ENCODE data around the gene ARHGAP15.

Gene ARHGAP15

DNA sequence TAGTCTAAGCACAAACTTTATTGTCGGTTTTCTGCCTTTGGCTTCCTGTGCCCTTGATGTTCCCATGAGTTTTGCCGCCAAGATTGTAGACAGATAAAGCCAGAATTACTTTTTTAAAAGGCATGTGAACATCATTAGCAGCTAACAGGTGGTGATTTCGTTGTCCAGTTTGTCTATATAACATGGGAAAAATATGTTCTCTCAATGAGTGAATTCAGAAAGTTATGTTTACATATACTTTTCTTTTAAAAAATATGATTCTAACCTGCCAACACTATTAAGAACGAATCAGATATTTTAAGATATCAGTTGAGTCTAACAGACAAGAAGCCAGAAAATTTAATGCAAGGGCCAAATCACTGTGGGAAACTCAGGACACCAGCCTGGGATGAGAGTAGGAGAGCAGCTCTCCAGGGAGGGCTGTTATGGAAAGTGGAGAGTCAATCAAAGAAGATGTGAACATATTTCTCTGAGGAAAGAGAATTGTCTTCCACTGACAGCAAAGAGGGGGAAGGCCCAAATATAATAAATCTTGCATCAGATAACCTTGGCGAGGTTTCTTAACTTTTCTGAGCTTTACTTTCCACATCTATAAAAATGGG lies 311.3 kb downstream of the ARHGAP15 start:
- no peak overlapping the region for H3K27ac ChIP-seq (ENCODE audit: low read depth, low read length)
- no peaks in the 10 kb centered on the region for H3K4me1 ChIP-seq (ENCODE audit: control insufficient read depth, insufficient read depth, low read length)
- H3K4me3 ChIP-seq (ENCODE audit: low read length) = no peak overlapping the region
- H3K9ac ChIP-seq (ENCODE audit: low read length) = no peak overlapping the region
- no peaks in the 10 kb centered on the region for H3K27me3 ChIP-seq (ENCODE audit: control insufficient read depth, insufficient read depth, low read length)
- H3K36me3 ChIP-seq (ENCODE audit: control insufficient read depth, insufficient read depth, low read length) = no peaks in the 10 kb centered on the region

- no peaks in the 10 kb centered on the region for H3K4me1 ChIP-seq (ENCODE audit: control insufficient read depth, insufficient read depth, low read length)
- H3K36me3 ChIP-seq (ENCODE audit: control insufficient read depth, insufficient read depth, low read length) = no peaks in the 10 kb centered on the region
- no peak overlapping the region for H3K4me3 ChIP-seq (ENCODE audit: low read length)
- no peak overlapping the region for H3K27ac ChIP-seq (ENCODE audit: low read depth, low read length)
- no peak overlapping the region for H3K9ac ChIP-seq (ENCODE audit: low read length)
- H3K27me3 ChIP-seq (ENCODE audit: control insufficient read depth, insufficient read depth, low read length) = no peaks in the 10 kb centered on the region
Measured at GRCh38 chr2:143442193-143442592, 313.0 kb downstream of the ARHGAP15 start.

- H3K9ac ChIP-seq (ENCODE audit: low read length) = no peak overlapping the region
- no peaks in the 10 kb centered on the region for H3K4me1 ChIP-seq (ENCODE audit: control insufficient read depth, insufficient read depth, low read length)
Measured at GRCh38 chr2:143451642-143452281, 322.5 kb downstream of the ARHGAP15 start.

DNA sequence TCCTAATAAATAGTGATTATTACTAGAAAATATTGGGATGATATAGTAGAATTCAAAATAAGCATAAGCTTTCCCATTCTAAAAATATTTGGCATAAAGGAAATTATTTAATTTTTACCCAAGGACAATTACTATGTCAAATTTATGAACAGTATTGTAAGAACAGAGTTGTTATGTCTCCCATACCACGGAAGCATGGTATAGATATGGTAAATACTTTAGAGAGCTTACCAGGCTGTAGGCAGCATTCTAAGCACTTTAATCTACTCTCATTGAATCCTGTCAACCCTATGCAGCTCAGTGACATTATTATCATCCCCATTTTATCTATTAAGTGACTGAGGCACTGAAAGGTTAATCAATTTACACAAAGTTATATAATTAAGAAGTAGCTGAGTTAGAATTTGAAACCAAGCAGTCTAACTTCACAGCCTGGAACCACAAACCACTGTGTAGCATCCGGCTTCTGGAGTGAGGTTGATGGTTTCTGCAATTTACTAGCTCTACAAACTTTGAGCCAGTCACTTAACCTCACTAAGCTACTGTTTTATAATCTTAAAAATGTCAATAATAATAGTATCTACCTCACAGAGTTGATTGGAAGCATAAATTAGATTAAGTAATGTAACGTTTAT lies 323.7 kb downstream of the ARHGAP15 start:
- H3K9ac ChIP-seq (ENCODE audit: low read length) = no peak overlapping the region
- H3K4me1 ChIP-seq (ENCODE audit: control insufficient read depth, insufficient read depth, low read length) = no peaks in the 10 kb centered on the region
- no peak overlapping the region for H3K4me3 ChIP-seq (ENCODE audit: low read length)
- no peak overlapping the region for H3K27ac ChIP-seq (ENCODE audit: low read depth, low read length)
- H3K27me3 ChIP-seq (ENCODE audit: control insufficient read depth, insufficient read depth, low read length) = no peaks in the 10 kb centered on the region
- H3K36me3 ChIP-seq (ENCODE audit: control insufficient read depth, insufficient read depth, low read length) = no peaks in the 10 kb centered on the region

More at GRCh38 chr2:143451642-143452281, 322.5 kb downstream of the ARHGAP15 start:
- Histone ChIP-seq H3K27me3 (ENCODE audit: control insufficient read depth, insufficient read depth, low read length) (no peaks in the 10 kb centered on the region), H3K27ac (ENCODE audit: low read depth, low read length) (no peak overlapping the region), H3K4me3 (ENCODE audit: low read length) (no peak overlapping the region), H3K36me3 (ENCODE audit: control insufficient read depth, insufficient read depth, low read length) (no peaks in the 10 kb centered on the region)

- H3K36me3 ChIP-seq (ENCODE audit: control insufficient read depth, insufficient read depth, low read length) = no peaks in the 10 kb centered on the region
- no peak overlapping the region for H3K27ac ChIP-seq (ENCODE audit: low read depth, low read length)
- no peak overlapping the region for H3K4me3 ChIP-seq (ENCODE audit: low read length)
- no peaks in the 10 kb centered on the region for H3K27me3 ChIP-seq (ENCODE audit: control insufficient read depth, insufficient read depth, low read length)
- no peak overlapping the region for H3K9ac ChIP-seq (ENCODE audit: low read length)
- no peaks in the 10 kb centered on the region for H3K4me1 ChIP-seq (ENCODE audit: control insufficient read depth, insufficient read depth, low read length)
Measured at GRCh38 chr2:143453981-143454511, 324.8 kb downstream of the ARHGAP15 start.

DNA sequence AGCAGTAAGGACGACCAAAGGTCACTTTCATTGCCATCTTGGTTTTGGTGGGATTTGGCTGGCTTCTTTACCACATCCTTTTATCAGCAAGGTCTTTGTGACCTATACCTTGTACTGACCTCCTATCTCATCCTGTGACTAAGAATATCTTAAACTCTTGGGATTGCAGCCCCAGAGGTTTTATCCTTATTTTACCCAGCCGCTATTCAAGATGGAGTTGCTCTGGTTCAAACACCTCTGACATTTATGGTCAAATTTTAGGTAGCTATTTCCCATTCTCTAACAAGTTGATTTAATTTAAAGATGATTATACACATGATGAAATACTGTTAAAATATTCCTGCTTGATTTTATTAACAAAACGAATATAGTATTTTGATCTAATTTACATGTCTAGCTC lies 326.1 kb downstream of the ARHGAP15 start:
- no peak overlapping the region for H3K9ac ChIP-seq (ENCODE audit: low read length)
- H3K27ac ChIP-seq (ENCODE audit: low read depth, low read length) = no peak overlapping the region
- no peaks in the 10 kb centered on the region for H3K27me3 ChIP-seq (ENCODE audit: control insufficient read depth, insufficient read depth, low read length)
- no peaks in the 10 kb centered on the region for H3K4me1 ChIP-seq (ENCODE audit: control insufficient read depth, insufficient read depth, low read length)
- H3K36me3 ChIP-seq (ENCODE audit: control insufficient read depth, insufficient read depth, low read length) = no peaks in the 10 kb centered on the region
- no peak overlapping the region for H3K4me3 ChIP-seq (ENCODE audit: low read length)

DNA sequence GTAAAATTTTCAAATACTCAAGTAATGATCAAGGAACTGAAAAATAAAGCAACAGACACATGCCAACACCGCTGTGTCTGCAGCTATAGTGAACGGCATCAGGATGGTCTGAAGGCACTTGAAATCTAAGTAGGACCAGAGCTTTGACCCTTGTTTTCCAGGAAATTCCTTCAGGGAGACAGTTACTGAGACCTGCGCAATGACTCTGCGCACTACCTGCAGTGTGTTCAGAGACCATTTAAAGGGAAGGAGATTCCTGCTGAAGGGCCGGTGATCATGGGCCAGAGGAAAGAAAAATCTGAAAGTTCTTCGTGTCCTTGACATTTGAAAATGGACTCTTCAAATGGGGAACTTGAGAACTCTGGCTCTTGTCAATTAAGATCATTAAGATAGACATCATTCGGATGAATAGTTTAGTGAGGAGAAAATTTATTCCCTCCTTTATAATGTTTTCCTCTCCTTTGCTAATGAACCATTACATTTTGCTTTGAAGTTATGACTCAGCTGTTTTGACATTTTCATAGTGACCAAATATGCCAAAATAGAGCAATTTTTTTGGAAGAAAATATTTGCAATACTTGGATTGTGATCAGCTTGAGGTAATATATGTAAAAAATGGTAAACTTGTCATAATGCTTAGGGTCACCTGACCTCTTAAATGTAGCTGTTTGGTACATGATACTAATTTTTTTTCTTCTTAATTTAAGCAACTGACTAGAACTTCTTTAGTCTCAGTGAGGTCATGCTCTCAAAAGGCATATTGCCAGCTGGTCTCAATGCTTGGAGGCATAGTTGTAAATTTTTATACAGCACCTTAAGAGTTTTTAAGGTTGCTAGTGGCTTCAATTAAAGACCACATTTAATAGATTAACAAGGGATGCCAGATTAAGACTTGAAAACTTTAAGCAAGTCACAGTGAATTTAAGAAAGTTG lies 329.3 kb downstream of the ARHGAP15 start:
- Histone ChIP-seq H3K27ac (ENCODE audit: low read depth, low read length) (no peak overlapping the region), H3K36me3 (ENCODE audit: control insufficient read depth, insufficient read depth, low read length) (no peaks in the 10 kb centered on the region), H3K27me3 (ENCODE audit: control insufficient read depth, insufficient read depth, low read length) (no peaks in the 10 kb centered on the region), H3K4me1 (ENCODE audit: control insufficient read depth, insufficient read depth, low read length) (no peaks in the 10 kb centered on the region), H3K9ac (ENCODE audit: low read length) (no peak overlapping the region), H3K4me3 (ENCODE audit: low read length) (no peak overlapping the region)

GRCh38 chr2:143460382-143460781 lies 331.2 kb downstream of the ARHGAP15 start:
- Histone ChIP-seq H3K4me1 (ENCODE audit: control insufficient read depth, insufficient read depth, low read length) (no peaks in the 10 kb centered on the region), H3K9ac (ENCODE audit: low read length) (no peak overlapping the region), H3K4me3 (ENCODE audit: low read length) (no peak overlapping the region), H3K27me3 (ENCODE audit: control insufficient read depth, insufficient read depth, low read length) (no peaks in the 10 kb centered on the region), H3K36me3 (ENCODE audit: control insufficient read depth, insufficient read depth, low read length) (no peaks in the 10 kb centered on the region), H3K27ac (ENCODE audit: low read depth, low read length) (no peak overlapping the region)

DNA sequence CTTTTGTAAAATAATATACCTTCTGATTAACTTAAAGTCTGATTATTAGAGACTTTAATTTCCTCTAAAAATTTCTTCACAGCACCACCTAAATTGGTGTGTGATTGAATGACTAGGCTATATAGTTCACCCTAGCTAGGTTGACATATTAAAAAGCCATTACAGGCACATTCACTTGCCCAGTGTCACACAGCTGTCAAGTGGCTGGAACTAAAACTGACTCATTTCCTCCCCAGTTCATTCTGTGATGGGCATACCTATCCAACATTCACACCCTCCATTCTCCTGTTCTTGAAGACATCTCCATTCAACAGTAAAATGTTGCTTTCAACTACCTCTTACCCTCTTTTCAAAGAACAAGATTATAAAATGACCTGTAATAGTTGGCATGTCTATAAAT lies 334.5 kb downstream of the ARHGAP15 start:
- no peak overlapping the region for H3K9ac ChIP-seq (ENCODE audit: low read length)
- no peak overlapping the region for H3K4me3 ChIP-seq (ENCODE audit: low read length)
- no peaks in the 10 kb centered on the region for H3K27me3 ChIP-seq (ENCODE audit: control insufficient read depth, insufficient read depth, low read length)
- no peaks in the 10 kb centered on the region for H3K4me1 ChIP-seq (ENCODE audit: control insufficient read depth, insufficient read depth, low read length)
- H3K36me3 ChIP-seq (ENCODE audit: control insufficient read depth, insufficient read depth, low read length) = no peaks in the 10 kb centered on the region
- no peak overlapping the region for H3K27ac ChIP-seq (ENCODE audit: low read depth, low read length)

- no peaks in the 10 kb centered on the region for H3K36me3 ChIP-seq (ENCODE audit: control insufficient read depth, insufficient read depth, low read length)
- no peaks in the 10 kb centered on the region for H3K4me1 ChIP-seq (ENCODE audit: control insufficient read depth, insufficient read depth, low read length)
- H3K4me3 ChIP-seq (ENCODE audit: low read length) = no peak overlapping the region
- no peak overlapping the region for H3K9ac ChIP-seq (ENCODE audit: low read length)
- no peak overlapping the region for H3K27ac ChIP-seq (ENCODE audit: low read depth, low read length)
- no peaks in the 10 kb centered on the region for H3K27me3 ChIP-seq (ENCODE audit: control insufficient read depth, insufficient read depth, low read length)
Measured at GRCh38 chr2:143466391-143466790, 337.2 kb downstream of the ARHGAP15 start.

DNA sequence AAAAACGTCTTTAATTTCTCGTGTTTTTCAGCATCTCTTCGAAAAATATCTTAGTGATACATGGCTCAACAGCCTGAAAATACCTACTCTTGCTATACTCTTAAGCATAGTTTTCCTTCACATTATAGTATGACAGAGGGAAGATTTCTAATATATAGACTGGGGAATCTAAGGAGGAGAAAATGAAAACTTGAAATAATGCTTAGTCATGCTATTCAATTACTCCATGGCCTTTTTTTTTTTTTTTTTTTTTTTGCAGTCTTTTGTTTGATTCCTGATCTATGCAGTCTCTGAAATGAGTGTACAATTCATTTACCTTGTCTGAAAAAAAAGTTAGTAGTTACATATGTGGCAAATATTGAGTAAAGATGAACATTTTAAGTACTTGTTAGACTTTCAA lies 337.8 kb downstream of the ARHGAP15 start:
- Histone ChIP-seq H3K4me3 (ENCODE audit: low read length) (no peak overlapping the region), H3K27ac (ENCODE audit: low read depth, low read length) (no peak overlapping the region), H3K9ac (ENCODE audit: low read length) (no peak overlapping the region), H3K36me3 (ENCODE audit: control insufficient read depth, insufficient read depth, low read length) (no peaks in the 10 kb centered on the region), H3K27me3 (ENCODE audit: control insufficient read depth, insufficient read depth, low read length) (no peaks in the 10 kb centered on the region), H3K4me1 (ENCODE audit: control insufficient read depth, insufficient read depth, low read length) (no peaks in the 10 kb centered on the region)

DNA sequence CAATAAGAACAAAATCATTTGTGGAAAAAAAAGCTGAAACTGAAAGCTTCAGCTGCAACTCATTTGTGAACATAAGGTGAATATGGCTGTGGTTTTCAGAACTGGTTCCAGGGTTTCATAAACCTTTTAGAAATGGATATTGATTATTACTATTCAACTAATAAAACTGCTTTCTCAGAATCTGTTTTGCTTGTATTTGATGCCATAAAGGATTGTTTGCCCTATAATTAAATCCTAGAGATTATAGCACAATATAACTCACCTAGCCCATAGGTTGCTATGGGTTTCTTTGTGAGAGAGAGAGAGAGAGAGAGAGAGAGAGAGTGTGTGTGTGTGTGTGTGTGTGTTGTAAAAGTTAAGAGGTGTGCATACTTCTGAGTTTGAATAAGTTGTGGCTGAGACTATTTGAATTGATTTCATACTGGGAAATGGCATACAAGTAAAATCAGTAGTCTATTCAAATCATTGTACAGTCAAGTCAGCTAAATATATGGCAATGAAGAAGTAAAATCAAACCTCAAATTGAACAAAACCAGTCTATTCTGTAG lies 339.2 kb downstream of the ARHGAP15 start:
- no peak overlapping the region for H3K27ac ChIP-seq (ENCODE audit: low read depth, low read length)
- no peaks in the 10 kb centered on the region for H3K4me1 ChIP-seq (ENCODE audit: control insufficient read depth, insufficient read depth, low read length)
- H3K4me3 ChIP-seq (ENCODE audit: low read length) = no peak overlapping the region
- H3K9ac ChIP-seq (ENCODE audit: low read length) = no peak overlapping the region
- no peaks in the 10 kb centered on the region for H3K27me3 ChIP-seq (ENCODE audit: control insufficient read depth, insufficient read depth, low read length)
- no peaks in the 10 kb centered on the region for H3K36me3 ChIP-seq (ENCODE audit: control insufficient read depth, insufficient read depth, low read length)
